Trophoblast cell (in vitro differentiated cells and primary cell): ENCODE data around the gene CACNA1H.

Source experiments
- DNase-seq, 2 donors: peaks; one replicate each; pipeline ENCODE4 v3.0.0-alpha.2; 2016
- H2AFZ ChIP-seq: 2 replicates; pipeline ENCODE4 v1.6.1; 2013; ENCODE audit warnings: low read length, moderate library complexity, mild to moderate bottlenecking; ENCODE audit not compliant: insufficient read depth, poor library complexity
- H2AK5ac ChIP-seq: 2 replicates; pipeline ENCODE4 v1.6.1; 2013; ENCODE audit warnings: mild to moderate bottlenecking, low read length
- H2BK120ac ChIP-seq: 2 replicates; pipeline ENCODE4 v1.6.1; 2013; ENCODE audit warnings: low read length, mild to moderate bottlenecking, moderate library complexity; ENCODE audit not compliant: insufficient read depth, poor library complexity
- H2BK12ac ChIP-seq: 2 replicates; pipeline ENCODE4 v1.6.1; 2013; ENCODE audit warnings: mild to moderate bottlenecking, low read length, moderate library complexity
- H2BK5ac ChIP-seq: 2 replicates; pipeline ENCODE4 v1.6.1; 2013; ENCODE audit warnings: low read length, low read depth, moderate library complexity, mild to moderate bottlenecking; ENCODE audit not compliant: poor library complexity
- H3K14ac ChIP-seq: 2 replicates; pipeline ENCODE4 v1.6.1; 2013; ENCODE audit warnings: mild to moderate bottlenecking, low read length
- H3K18ac ChIP-seq: 2 replicates; pipeline ENCODE4 v1.6.1; 2013; ENCODE audit warnings: mild to moderate bottlenecking, low read length
- H3K23ac ChIP-seq: 2 replicates; pipeline ENCODE4 v1.6.1; 2013; ENCODE audit warnings: low read length
- H3K27ac ChIP-seq: 2 replicates; pipeline ENCODE4 v1.5.1; 2013; ENCODE audit warnings: low read depth, mild to moderate bottlenecking, inconsistent platforms, low read length, moderate library complexity
- H3K27me3 ChIP-seq: 2 replicates; pipeline ENCODE4 v1.6.1; 2013; ENCODE audit warnings: inconsistent platforms, mild to moderate bottlenecking, low read length, moderate library complexity; ENCODE audit not compliant: insufficient read depth
- H3K36me3 ChIP-seq, 2 experiments: 1 replicate in 1 of 2; 2 replicates in 1 of 2; pipeline ENCODE4 v1.6.1; 2013; ENCODE audit warnings: low read length in 2 of 2, mild to moderate bottlenecking in 2 of 2, moderate library complexity in 1 of 2; ENCODE audit not compliant: insufficient read depth in 2 of 2, control insufficient read depth in 1 of 2
- H3K4ac ChIP-seq: 2 replicates; pipeline ENCODE4 v1.6.1; 2013; ENCODE audit warnings: low read depth, mild to moderate bottlenecking, low read length, moderate library complexity
- H3K4me1 ChIP-seq, 2 experiments: 1 replicate in 1 of 2; 2 replicates in 1 of 2; pipeline ENCODE4 v1.6.1; 2013; ENCODE audit warnings: low read length in 2 of 2, mild to moderate bottlenecking in 2 of 2, moderate library complexity in 1 of 2; ENCODE audit not compliant: insufficient read depth in 2 of 2, control insufficient read depth in 1 of 2
- H3K4me2 ChIP-seq: 2 replicates; pipeline ENCODE4 v1.6.1; 2013; ENCODE audit warnings: inconsistent platforms, mild to moderate bottlenecking, low read length, moderate library complexity
- H3K4me3 ChIP-seq: 2 replicates; pipeline ENCODE4 v1.5.1; 2013; ENCODE audit warnings: mild to moderate bottlenecking, low read depth, low read length, inconsistent platforms
- H3K79me1 ChIP-seq: one replicate; pipeline ENCODE4 v1.6.1; 2013; ENCODE audit warnings: low read length
- H3K79me2 ChIP-seq: 2 replicates; pipeline ENCODE4 v1.6.1; 2013; ENCODE audit warnings: low read length, mild to moderate bottlenecking; ENCODE audit not compliant: control insufficient read depth, insufficient read depth, poor library complexity
- H3K9ac ChIP-seq: 2 replicates; pipeline ENCODE4 v1.6.1; 2013; ENCODE audit warnings: mild to moderate bottlenecking, low read length
- H3K9me3 ChIP-seq: 2 replicates; pipeline ENCODE4 v1.6.1; 2013; ENCODE audit warnings: low read depth, mild to moderate bottlenecking, control low read depth, inconsistent platforms, low read length; ENCODE audit not compliant: insufficient read depth
- H4K12ac ChIP-seq: 2 replicates; pipeline ENCODE4 v1.6.1; 2013; ENCODE audit warnings: low read depth, mild to moderate bottlenecking, low read length, moderate library complexity
- H4K8ac ChIP-seq: 2 replicates; pipeline ENCODE4 v1.6.1; 2013; ENCODE audit warnings: low read depth, mild to moderate bottlenecking, low read length, moderate library complexity
- H4K91ac ChIP-seq: one replicate; pipeline ENCODE4 v1.6.1; 2013; ENCODE audit warnings: low read depth, mild to moderate bottlenecking, low read length, moderate library complexity
- WGBS: extraction: QIAGEN DNeasy Blood & Tissue Kit; methylation state at CpG from one replicate; pipeline ENCODE4 v1.1.7; 2013; ENCODE audit warnings: missing lambda C conversion rate; ENCODE audit not compliant: insufficient read length, insufficient coverage; ENCODE audit errors: extremely low coverage; 5-methylcytosine and 5-hydroxymethylcytosine counted together

Gene CACNA1H

GRCh38 chr16:1213796-1214372 lies 61.0 kb downstream of the CACNA1H start:
- Histone ChIP-seq H3K4me3 (no peak overlapping the region), H3K4ac (no peak overlapping the region), H4K91ac (no peak overlapping the region), H2BK5ac (no peak overlapping the region), H2AFZ (no peak overlapping the region), H3K79me1 (no peaks in the 10 kb centered on the region), H3K9ac (no peak overlapping the region), H3K18ac (no peak overlapping the region), H2BK120ac (no peak overlapping the region), H3K23ac (no peak overlapping the region), H2AK5ac (no peak overlapping the region), H3K9me3 (no peaks in the 10 kb centered on the region), H4K8ac (no peak overlapping the region), H3K4me2 (no peak overlapping the region), H3K27me3 (no peaks in the 10 kb centered on the region), H3K36me3 (no peaks in the 10 kb centered on the region), H3K4me1 (no peaks in the 10 kb centered on the region), H3K27ac (no peak overlapping the region), H2BK12ac (no peak overlapping the region), H4K12ac (no peak overlapping the region), H3K79me2 (no peaks in the 10 kb centered on the region), H3K14ac (no peak overlapping the region)
- no CpG with 5 or more reads among the region's 25 CpGs for WGBS
- DNase-seq: no peak

- H3K36me3 ChIP-seq: no peaks in the 10 kb centered on the region
- H3K9ac ChIP-seq: no peak overlapping the region
- H2AK5ac ChIP-seq: no peak overlapping the region
- H3K79me2 ChIP-seq: no peaks in the 10 kb centered on the region
- no peaks in the 10 kb centered on the region for H3K27me3 ChIP-seq
- no peak overlapping the region for H3K14ac ChIP-seq
- H3K18ac ChIP-seq: no peak overlapping the region
- H3K4me1 ChIP-seq: no peaks in the 10 kb centered on the region
- no peaks in the 10 kb centered on the region for H3K79me1 ChIP-seq
- H3K27ac ChIP-seq: no peak overlapping the region
- no peak overlapping the region for H3K4me3 ChIP-seq
- H2BK5ac ChIP-seq: no peak overlapping the region
- no peak overlapping the region for H2BK12ac ChIP-seq
- no peak overlapping the region for H2BK120ac ChIP-seq
- H3K4ac ChIP-seq: no peak overlapping the region
- WGBS: no CpG with 5 or more reads among the region's 16 CpGs
- H4K8ac ChIP-seq: no peak overlapping the region
- H3K23ac ChIP-seq: no peak overlapping the region
- H3K9me3 ChIP-seq: no peaks in the 10 kb centered on the region
- no peak overlapping the region for H4K91ac ChIP-seq
- H2AFZ ChIP-seq: no peak overlapping the region
- no peak for DNase-seq
- no peak overlapping the region for H3K4me2 ChIP-seq
- no peak overlapping the region for H4K12ac ChIP-seq
These were observed 61.8 kb downstream of the CACNA1H start for GRCh38 chr16:1214719-1215118.

DNA sequence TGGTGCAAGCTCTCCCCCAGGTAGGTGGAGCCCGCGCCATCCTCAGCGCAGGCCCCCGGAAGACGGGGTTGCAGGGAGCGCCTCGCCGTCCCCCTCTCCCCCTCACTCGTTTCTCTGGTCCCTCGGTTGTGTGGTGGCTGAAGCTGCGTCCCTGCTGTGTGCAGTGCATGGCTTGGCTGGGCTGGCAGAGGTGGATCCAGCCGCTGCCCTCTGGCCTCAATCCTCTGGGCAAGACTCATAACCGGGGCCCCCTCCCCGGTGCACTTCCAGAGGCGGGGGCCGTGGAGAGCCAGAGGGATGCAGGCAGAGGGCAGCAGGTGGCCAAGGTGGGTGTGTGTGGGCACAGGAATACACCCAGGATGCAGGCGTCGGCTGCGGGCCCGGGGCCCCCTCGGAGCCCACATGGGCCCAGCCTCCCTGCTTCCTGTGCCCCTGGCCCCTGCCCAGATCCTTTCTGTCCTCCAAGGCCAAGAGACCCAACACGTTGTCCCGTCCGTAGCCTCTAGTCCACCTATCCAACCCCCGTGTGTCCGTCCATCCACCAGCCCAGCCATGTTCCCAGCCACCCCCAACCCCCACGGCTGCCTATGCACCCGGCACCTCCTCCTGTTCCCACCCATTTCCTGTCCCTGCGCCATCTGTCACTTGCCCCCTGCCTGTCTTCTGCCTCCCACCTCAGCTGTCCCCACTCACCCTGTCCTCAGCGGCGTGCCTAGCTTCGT lies 62.8 kb downstream of the CACNA1H start:
- no peak overlapping the region for H2AK5ac ChIP-seq
- no peak overlapping the region for H4K12ac ChIP-seq
- H4K8ac ChIP-seq: no peak overlapping the region
- H3K4ac ChIP-seq: no peak overlapping the region
- no peak overlapping the region for H4K91ac ChIP-seq
- no peaks in the 10 kb centered on the region for H3K36me3 ChIP-seq
- H3K9me3 ChIP-seq: no peaks in the 10 kb centered on the region
- H2BK120ac ChIP-seq: no peak overlapping the region
- DNase-seq: no peak
- no peaks in the 10 kb centered on the region for H3K4me1 ChIP-seq
- H3K18ac ChIP-seq: no peak overlapping the region
- no peak overlapping the region for H2BK12ac ChIP-seq
- H3K4me2 ChIP-seq: no peak overlapping the region
- no CpG with 5 or more reads among the region's 32 CpGs for WGBS
- no peak overlapping the region for H3K14ac ChIP-seq
- H2BK5ac ChIP-seq: no peak overlapping the region
- no peaks in the 10 kb centered on the region for H3K79me1 ChIP-seq
- no peaks in the 10 kb centered on the region for H3K27me3 ChIP-seq
- H2AFZ ChIP-seq: no peak overlapping the region
- no peak overlapping the region for H3K23ac ChIP-seq
- no peak overlapping the region for H3K27ac ChIP-seq
- no peaks in the 10 kb centered on the region for H3K79me2 ChIP-seq
- no peak overlapping the region for H3K9ac ChIP-seq
- H3K4me3 ChIP-seq: peak overlapping the region; percentile 19

GRCh38 chr16:1216296-1216619 lies 63.4 kb downstream of the CACNA1H start:
- peaks cover 2% of the 10 kb centered on the region for H3K9me3 ChIP-seq
- H3K79me2 ChIP-seq: no peaks in the 10 kb centered on the region
- H4K91ac ChIP-seq: no peak overlapping the region
- no peak overlapping the region for H4K8ac ChIP-seq
- no peak overlapping the region for H3K27ac ChIP-seq
- H2BK5ac ChIP-seq: no peak overlapping the region
- no peaks in the 10 kb centered on the region for H3K36me3 ChIP-seq
- no peak overlapping the region for H2BK12ac ChIP-seq
- H3K14ac ChIP-seq: no peak overlapping the region
- no peaks in the 10 kb centered on the region for H3K4me1 ChIP-seq
- H3K27me3 ChIP-seq: no peaks in the 10 kb centered on the region
- H2BK120ac ChIP-seq: no peak overlapping the region
- H3K23ac ChIP-seq: no peak overlapping the region
- H3K4me3 ChIP-seq: no peak overlapping the region
- H3K79me1 ChIP-seq: no peaks in the 10 kb centered on the region
- no peak overlapping the region for H3K4me2 ChIP-seq
- DNase-seq: no peak
- no peak overlapping the region for H3K9ac ChIP-seq
- no peak overlapping the region for H2AFZ ChIP-seq
- H2AK5ac ChIP-seq: no peak overlapping the region
- no CpG with 5 or more reads among the region's 12 CpGs for WGBS
- no peak overlapping the region for H4K12ac ChIP-seq
- no peak overlapping the region for H3K18ac ChIP-seq
- no peak overlapping the region for H3K4ac ChIP-seq
